ENCODE measurements around the gene SMYD2.
A peak's percentile ranks its signal among the peaks of the same experiment; 100 is the strongest.

SMYD2 gene

DNA sequence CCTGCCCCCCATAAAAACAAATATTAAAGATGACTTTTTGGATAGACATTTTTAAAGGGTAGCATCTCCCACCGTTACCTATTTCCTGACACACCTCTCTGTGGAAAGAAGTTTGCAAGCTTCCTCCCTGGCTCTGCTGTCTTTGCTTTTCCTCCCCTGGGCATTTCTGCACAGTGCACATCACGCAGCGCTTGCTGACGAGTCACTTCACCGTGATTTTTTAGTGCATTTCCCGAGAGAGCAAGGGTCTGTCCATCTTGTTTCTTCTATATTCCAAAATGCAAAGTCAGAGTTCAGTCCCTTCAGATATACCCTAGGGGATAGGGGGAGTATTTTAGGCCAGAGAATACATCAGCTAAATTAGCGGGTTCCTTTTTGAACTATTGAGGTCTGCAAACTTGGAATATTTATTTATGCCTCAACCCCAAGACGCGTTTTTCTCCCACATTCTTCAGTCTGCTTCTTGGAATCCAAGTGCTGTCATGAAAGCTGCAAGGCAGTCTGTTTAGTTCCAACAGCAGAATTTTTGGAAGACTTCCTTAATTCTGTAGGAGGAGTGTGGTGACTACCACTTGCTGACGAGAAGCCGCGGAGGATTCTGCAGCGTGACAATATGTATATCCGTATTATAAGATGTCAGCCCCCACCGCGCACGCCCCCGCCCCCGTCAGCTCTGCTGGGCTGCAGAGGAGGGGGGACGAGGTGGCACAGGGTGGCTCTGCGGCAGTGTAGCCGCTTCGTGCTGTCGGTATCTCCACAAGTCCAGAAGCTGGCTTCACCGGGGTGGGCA is 22.4 kb downstream of the SMYD2 start:
- DNase-seq = no peak

DNA sequence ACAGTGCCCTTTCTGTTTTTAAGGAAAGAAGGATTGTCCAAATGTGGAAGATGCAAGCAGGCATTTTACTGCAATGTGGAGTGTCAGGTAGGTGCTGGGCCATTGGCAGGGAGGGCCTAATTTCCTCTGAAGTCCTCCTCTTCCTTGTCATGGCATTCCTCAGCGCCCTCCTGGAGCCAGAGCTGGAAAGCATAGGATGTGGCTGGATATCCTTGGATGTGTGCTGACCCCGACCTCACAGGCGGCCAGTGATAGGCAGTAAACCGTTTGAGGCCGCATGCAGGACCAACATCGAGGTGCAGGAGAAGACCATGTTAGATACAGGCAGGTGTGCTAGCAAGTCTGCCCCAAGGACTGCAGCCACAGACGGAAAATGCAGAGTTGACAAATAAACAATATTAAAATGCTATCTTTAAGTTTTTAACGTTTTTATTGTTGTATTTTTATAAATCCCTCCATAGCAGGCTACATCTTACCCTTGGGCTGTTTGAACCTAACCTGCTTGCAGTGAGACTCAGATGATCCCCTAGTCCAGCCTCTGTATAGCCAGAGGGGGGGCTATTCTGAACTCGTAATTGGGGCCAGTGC is 24.3 kb downstream of the SMYD2 start:
- DNase-seq = no peak

DNA sequence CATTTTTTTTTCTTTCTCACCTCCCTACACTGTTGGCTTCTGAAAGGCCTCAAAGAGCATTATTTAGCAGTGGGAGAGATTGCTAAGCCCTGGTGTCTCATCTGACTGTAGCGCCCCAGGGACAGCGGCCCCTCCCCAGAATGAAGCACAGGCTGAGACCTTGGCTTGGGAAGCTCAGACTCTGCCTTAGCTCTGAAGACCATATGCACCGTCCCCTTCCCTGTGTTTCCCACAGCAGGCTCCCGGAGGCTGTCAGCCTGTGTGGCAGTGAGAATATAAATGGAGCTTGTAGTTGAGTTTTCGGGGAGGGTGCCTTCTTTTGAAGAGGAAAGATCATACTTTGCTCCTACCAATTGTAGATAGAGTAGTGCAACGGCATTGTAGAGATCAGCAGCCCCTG is 25.3 kb downstream of the SMYD2 start:
- DNase-seq = no peak

DNA sequence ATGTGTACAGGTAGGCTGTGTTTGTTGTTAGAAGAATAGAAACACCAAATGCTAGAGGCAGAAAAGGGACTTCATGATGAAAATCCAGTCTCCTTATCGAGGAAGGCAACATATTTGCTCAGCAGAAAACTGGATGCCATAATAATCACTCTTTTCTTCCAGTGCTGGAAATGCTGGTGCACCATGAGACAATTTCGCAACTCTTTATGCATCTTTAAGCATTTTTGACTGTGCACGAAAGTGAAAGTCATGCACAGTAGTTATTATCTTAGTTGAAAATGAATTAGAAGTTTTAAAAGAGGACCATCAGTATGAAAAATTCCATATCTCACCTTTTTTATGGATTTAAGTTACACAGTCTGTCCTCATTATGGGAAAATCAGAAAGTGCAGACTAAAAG is 29.1 kb downstream of the SMYD2 start:
- DNase-seq = no peak

DNA sequence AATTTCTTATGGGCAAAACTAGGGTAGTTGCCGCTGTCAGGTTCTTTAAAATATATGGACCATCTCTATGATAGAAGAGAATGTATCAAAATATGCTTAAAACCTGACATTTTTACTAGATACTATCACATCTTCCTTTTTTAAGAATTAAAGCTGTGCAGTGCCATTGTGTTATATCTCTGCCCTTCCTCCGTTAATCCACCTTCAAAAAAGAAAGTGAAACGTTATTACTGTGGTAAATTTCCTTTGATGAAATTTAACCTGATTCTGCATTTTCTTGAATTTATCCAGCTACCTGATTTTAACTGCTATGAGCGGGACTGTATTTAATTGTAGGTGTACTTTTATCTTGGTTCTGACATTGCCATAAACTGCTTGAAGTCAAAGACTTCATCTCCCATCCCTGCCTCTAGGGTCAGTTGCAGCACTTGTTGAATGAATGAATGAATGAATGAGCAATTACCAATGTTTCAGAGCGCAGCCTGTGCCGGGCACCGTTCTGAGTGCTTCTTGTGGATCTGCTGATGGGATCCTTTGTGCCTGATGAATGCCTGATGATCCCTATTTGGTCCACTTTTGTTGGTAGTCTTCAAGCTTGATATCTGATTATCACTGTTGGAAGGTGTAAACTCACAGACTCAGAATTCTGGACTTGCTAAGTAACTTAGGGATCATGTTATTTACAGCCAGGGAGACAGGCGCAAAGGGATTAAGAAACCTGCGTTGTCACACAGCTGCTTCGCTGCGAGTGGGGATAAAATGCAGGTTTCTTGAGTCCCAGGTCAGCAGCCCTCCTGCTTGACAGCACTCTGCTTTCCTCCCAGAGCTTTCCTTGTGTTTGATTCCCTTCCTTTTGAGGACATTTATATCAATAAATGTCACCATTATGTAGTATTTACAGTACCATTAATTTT is 30.1 kb downstream of the SMYD2 start:
- no peak for DNase-seq

DNA sequence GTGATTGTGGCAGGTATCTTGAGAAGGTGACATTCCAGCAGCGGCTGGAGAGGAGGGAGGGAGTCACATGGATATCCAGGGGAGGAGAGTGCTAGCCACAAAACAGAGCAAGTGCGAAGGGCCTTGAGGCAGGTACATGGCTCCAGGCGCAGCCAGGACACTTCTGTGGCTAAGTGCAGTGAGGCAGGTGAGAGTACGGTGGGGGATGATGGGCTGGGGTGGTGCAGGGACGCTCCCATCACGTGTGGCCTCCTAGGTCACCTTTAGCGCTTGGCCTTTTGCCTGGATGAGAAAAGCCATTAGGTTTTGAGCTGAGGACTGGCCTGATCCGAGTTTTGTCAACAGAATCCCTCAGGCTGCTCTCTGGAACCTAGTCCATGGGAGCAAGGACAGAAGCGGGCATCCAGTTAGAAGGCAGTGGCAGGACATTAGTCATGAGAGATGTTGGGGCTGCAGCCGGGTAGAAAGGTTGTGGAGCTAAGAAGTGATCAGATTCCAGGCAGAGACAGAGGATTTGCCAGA is 31.6 kb downstream of the SMYD2 start:
- DNase-seq = no peak

DNA sequence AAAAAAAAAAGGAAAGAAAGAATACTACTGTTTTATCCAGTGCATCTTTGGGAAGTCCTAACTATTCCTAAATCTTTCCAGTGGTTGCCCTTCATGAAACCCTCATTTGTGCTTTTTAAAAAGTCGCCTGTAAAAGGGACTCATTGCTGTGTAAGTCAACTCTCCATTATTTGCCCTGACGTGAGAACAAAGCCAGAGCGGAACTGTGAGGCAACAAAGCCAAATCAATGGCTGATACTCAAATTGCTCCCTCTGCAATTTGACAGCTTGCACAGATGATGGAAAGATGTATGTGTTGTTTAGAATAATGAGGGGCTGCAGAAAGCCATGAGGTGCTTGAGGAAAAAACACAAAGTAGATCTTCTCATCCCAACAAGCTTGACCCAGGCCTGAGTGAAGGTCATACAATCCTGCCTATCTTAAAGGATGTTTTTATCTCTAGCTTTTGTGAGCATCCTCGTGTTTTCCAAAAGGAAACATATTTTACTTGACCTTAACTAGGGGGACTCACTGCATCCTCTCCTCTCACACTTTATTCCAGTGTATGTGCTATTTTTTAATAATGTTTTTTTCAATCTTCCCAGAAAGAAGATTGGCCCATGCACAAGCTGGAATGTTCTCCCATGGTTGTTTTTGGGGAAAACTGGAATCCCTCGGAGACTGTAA is 33.4 kb downstream of the SMYD2 start:
- DNase-seq = no peak

DNA sequence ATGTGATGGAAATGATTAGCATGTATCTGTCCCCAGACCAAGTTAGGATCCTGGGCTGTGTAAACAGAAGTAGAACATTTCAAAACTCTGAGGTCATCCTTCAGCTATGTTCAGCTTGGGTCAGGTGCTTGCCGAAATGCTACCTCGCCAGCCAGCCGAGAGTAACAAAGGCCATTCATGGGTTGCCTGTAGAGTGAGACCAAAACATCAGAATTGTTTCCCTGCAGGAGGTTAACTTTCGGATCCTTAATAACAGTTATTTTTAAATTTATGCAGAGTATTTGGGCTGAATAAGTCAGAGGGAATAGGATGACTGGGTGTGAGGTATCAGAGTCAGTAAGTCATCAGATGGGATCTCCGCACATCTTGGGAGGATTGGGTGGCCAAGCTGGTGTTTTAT is 35.6 kb downstream of the SMYD2 start:
- DNase-seq = no peak

DNA sequence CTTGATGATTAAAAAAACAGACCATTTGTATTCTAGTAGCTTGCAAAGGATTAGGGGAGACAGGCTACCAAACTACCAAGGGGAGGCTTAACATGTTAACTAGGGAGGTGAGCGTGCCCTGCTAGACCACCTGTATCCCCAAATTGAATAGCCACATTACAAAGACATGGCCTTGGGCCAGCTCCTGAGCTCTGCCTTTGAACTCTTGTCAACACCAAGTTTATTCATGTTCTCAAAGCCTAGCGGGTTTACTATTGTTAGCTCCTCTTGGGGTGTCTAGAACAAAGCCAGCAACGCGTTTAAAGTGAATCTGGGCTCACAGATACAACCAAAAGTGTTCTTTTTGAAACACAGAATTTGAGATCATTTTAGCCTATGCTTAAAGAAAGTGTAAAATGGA is 36.3 kb downstream of the SMYD2 start:
- no peak for DNase-seq

DNA sequence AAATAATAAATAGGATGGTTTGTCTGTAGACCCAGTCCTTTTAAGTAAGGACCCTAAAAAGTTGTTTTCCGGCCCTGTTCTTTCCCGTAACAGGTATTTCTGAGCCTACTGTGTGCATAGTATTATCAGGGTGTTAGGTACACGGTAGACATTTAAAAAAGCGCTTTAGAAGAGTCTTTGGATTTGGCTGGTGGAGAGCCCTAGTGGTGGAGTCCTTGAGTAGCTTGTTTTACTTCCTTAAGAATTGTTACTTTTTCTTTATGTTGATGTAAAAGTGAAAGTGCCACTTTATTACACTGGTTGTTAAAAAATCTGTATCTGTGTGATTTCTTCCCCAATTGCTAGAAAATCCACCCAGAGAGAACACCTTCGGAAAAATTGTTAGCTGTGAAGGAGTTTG is 36.8 kb downstream of the SMYD2 start:
- DNase-seq = no peak

DNA sequence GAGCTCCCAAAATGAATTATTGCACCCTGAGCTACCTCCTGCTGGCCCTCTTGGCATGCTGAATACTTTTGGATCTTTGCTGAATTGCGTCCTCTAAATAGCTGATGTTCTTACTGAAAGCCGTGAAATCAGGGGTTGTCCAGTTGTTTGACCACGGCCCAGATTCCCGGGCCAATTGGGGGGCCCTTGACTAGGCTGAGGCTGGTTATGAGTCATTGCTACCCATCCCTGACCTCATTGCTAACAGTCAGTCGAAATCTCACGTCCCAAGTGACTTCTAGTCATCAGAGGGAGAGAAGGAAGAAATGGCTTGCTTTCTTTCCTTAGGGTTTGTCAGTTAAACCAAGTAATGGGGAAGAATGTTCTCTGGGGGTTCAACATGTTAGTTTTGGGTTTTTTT is 37.4 kb downstream of the SMYD2 start:
- no peak for DNase-seq

DNA sequence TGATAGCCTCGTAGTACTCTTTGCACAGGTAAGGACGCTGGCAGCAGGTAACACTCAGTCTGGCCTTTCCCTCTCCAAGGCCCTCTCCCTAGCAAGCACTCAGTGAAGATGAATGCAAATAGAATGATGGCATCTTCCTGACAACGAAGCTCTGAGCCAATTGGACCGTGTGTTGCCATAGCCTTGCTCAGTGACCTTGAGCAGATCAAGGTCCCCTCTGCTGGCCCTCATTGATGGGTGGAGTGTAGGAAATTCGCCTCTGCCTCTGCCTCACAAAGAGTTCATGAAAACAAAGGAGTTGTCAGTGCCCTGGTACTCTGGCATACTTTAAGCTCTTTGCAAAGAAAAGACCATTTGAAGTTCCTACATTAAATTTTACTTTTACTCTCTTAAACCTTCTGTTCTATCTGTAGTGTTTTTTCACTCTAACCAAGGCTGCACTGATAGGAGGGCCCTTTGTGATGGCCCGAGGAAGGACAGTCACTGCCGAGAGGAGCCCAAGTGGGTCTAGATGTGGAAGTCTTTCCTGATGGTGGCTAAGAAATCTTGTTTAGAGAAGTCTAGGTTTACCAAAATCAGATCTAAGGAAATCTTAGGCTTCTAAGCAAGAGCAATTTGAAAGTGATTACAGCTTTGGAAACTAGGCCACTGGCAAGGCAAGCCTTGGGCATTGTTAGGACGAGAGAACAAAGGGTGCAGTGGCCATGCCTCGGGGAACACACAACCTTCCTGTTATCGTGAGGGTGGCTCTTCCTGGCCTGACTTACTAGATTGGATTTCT is 38.2 kb downstream of the SMYD2 start:
- no peak for DNase-seq

DNA sequence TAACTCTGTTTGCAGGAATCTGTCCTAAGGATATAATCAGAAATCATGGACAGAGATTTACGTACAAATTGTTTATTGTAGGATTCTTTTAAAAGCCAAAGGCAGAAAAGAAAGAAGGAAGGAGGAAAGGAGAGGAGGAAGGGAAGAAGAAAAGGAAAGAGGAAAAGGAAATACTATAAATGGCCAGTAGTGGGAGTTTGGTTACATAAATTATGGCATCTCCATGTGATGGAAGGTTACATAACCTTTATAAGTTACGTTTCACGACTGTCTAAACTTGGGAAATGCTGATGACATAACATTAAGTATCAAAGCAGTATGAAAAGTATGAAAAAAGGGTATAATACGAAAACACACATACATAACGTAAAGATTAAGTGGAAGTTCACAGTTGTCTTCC is 39.0 kb downstream of the SMYD2 start:
- DNase-seq = no peak

DNA sequence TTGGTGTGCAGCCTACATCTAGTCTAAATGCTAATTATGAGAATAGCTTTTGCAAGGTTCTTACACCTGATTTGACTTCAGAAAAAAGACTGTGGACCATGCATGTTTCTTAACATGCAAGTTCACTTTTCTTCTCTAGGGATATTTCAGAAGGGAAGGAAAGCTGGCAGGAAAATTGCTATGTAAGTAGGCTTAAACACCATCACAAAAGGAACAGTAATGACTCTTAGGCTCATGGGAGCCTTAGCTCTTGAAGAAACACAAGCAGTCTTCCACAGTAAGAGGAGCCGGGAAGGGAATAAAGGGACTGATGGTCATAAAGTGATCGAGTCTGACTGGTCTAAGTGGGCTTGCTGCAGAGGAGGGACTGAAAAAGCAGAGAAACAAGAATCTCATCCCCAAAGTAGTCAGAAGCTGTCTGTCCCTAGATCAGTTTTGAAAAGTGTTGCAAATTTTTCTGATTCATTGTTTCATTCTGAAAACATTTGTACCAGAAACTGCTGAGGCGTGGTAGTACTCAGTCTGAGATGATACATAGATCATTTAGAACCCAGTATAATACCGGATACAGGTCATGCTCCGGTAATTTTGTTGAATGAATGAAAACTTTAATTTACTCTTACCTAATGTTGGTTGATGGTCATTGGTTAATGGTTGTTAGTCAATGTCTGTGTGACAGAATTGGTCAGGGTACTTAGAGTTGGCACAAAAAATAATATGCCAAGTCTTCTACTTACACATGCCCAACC is 40.9 kb downstream of the SMYD2 start:
- no peak for DNase-seq

DNA sequence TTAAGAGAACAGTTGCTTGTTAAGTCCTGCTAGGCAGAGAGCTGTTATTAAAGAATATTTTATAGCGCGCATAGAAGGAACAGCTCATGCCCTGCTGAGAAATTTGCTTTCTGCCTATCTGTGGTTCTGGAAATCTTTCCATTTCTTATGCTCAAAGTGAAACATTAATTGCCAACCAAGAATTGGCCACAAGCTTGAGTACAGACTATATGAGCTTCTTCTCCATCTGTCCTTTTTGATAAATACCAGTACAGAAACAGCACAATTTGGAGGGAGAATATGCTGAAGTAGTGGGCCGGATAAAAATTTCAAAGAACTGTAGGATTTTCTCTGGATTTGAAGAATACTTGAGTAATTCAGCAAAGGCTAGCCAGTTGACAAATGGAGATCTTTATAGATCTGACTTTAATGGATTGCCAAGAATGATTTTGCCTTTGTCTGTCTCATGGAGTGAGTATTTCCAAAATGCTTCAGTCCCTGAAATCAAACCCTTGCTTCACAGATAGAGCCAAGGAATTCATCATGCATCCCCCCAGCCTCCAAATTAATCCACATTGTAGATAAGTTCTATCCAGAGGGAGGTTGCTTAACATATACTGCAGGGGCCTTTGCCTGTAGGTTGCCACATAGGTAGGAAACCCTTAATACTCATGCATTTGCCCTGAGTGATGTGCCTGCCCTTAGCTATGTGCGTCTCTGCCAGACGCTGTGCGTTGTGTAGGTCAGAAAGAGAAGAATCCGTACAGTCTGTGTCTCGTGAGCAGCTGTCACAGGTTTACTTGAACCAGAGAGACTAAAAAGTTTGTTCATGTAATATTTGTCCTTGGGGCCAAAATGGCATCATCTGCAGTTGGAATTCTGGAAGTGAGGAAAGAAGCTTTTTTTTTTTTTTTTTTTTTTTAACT is 44.2 kb downstream of the SMYD2 start:
- DNase-seq = no peak

DNA sequence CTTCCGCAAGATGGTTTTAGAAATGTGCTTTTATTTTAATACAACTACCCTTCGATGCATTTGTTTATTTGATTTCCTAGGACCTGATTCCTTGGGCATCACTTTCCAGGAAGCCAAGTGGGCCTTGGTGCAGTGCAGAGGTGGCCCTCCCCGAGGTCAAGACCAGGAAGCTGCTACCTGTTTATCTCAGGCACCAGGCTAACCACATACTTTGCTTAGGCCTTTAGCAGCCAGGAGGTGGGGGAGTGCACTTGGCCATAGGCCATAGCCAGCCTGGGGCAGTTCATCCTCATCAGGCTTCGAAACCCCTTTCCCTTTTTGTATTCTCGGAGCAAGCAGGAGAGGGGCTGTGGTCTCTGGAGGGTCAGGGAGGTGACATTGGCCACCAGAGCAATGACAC is 45.4 kb downstream of the SMYD2 start:
- no peak for DNase-seq

DNA sequence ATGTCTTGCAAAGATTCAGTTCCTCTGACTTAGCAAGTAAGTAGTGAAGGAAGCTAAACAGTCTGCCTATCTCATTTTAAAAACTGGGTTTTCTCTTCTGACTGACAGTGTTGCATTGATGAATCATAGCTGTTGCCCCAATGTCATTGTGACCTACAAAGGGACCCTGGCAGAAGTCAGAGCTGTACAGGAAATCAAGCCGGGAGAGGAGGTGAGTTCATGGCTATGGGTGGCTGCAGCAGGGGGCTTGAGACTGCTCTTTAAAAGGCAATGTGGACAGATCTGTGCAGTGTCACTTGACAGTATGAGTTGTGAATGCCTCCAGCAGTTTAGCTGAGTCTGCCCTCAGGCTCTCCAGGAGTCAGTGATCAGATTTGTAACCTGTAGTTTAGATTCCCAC is 46.6 kb downstream of the SMYD2 start:
- DNase-seq = no peak

DNA sequence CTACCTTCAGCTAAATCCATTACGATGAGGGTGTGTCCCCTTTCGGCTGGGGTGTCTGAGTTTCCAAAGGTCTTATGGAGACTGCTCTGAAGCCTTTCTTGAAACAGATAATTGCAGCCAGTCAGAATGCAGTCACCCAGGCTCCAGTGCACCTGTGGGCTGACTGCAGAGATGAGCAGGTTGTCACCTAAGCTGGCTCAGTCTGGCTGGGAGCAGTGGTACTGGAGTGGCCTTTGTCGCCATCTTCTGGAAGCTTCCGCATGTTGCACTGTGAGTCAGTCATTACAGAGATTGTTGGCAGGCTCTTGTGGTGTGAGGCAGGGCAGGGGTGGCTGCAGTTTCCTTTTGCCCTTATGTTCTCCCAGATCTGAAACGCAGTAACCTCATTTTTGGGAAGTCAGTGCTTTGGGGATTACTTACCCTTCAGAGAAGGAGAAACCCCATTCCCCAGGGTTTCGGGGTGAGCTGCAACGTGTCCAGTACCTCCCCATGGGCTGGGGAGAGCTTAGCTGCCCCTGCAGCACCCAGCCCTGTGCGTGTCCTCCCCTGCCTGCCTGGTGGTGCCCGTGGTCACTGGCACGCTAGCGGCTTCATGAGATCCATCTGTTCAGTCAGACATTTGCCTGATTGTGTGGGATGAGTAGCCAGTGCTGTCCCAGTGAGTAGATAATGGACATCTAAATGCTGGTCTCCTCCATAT is 48.0 kb downstream of the SMYD2 start:
- DNase-seq = peak; percentile 88

DNA sequence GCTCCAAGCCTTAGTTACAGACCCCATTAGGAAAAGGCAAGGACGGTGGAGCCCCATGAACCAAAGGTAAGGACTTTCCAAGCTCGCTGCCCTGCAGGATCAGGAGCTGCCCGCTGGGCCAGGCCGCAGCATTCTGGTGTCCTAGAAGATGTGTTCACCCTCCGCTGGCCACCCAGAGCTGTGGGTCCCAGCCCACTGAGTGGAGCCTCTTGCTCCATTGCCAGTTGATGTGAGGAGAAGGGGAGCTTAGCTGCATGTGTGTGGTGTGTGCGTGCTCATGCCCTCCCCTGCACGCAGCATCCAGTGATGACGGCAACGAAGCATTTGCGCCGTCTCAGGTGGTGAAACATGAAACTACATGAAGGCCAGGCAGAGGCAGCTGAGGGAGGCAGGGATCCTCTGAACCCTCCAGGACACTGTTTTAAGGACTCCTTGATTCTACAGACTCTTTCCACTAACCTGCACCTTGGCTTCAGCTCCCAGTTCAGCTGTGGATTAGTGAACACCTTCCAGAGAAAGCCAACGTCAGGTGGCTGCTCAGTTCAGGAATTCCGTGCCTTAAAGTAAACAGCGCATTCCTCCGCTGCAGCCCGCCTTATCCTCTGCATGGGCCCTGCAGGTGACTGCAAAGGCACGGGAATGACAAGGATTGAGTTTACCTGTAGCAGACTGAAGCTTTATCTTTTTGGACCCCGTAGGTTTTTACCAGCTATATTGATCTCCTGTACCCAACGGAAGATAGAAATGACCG is 48.7 kb downstream of the SMYD2 start:
- DNase-seq = no peak
